ENCODE results near the gene CSF3R. TPM values are rescaled to one million over a fixed set of nuclear protein-coding genes. Genes with fewer than 3 reads are reported as not detected.

Gene CSF3R
- polyA plus RNA-seq, 1 of the 3 experiments (the other 2 are of a cell fraction): not detected

DNA sequence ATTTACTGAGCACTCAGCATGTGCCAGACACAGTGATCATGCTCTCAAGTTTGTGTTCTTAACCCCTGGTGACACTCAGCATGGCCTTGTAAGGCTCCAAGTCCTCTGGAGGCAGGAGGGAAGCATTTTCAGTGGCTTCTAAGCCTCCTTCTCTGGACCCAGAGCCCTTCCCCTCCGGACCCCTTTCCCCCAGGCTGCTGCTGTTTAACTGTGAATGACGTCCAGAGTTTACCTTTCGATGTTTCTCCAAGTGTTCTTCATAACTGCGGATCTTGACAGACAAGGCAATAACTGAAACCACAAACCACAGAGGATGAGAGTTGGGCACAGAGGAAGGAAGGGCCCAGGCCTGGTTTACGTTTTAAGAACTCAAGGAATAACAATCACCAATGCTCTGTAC, 25.0 kb downstream of the CSF3R start:
- POLR2A ChIA-PET: no interaction called here
- H3K9me3 ChIP-seq: no peaks in the 10 kb centered on the region
- no peak overlapping the region for H2AFZ ChIP-seq (ENCODE audit: low read depth)
- H3K36me3 ChIP-seq (replicated peaks in 1 of 2; ENCODE audit: control insufficient read depth in 1 of 2, insufficient read depth in 2 of 2, low read length in 1 of 2): peaks cover 46 to 60% of the 10 kb centered on the region in 2 experiments
- H3K4me1 ChIP-seq (ENCODE audit: control insufficient read depth in 1 of 2, insufficient read depth in 2 of 2, low read depth in 1 of 2, low read length in 1 of 2): no peaks in the 10 kb centered on the region
- CTCF ChIA-PET: no interaction called here
- no peak overlapping the region for H3K9ac ChIP-seq
- H3K27ac ChIP-seq (ENCODE audit: low read depth in 2 of 2, low read length in 1 of 2): no peak overlapping the region
- WGBS (ENCODE audit: low lambda C conversion rate): 93% methylated on average over 5 of the region's 5 CpGs
- H3K79me2 ChIP-seq (ENCODE audit: insufficient read depth): peaks cover under 1% of the 10 kb centered on the region
- H3K4me2 ChIP-seq: no peak overlapping the region
- peaks cover 12% of the 10 kb centered on the region for H3F3A ChIP-seq (replicated peaks; ENCODE audit: insufficient read depth)
- no peak overlapping the region for H3K4me3 ChIP-seq (ENCODE audit: low read depth in 2 of 2, low read length in 1 of 2)
- no peak for DNase-seq
- no peaks in the 10 kb centered on the region for H3K27me3 ChIP-seq (ENCODE audit: insufficient read depth)
- TF ChIP-seq RAD21 (IDR thresholded peaks at IDR 0.05; ENCODE audit: low read length) (no peak), MEF2A (IDR thresholded peaks at IDR 0.05; ENCODE audit: borderline replicate concordance, low read depth) (no peak), GABPA (IDR thresholded peaks at IDR 0.05; ENCODE audit: low read depth) (no peak), EP300 (IDR thresholded peaks at IDR 0.05; ENCODE audit: borderline replicate concordance in 1 of 2, low read depth in 1 of 2, low read length in 1 of 2) (no peak), FOSL2 (IDR thresholded peaks at IDR 0.05; ENCODE audit: borderline replicate concordance, low read depth) (no peak), FOXJ3 (CRISPR knock-in tag; IDR thresholded peaks at IDR 0.05) (no peak), NFIC (IDR thresholded peaks at IDR 0.05; ENCODE audit: borderline replicate concordance) (no peak), RCOR1 (IDR thresholded peaks at IDR 0.05; ENCODE audit: low read length) (no peak), TEAD4 (IDR thresholded peaks at IDR 0.05; ENCODE audit: borderline replicate concordance, insufficient read depth) (no peak), YY1 (IDR thresholded peaks at IDR 0.05; ENCODE audit: low read depth) (no peak)
- TF ChIP-seq, protein P1, sequence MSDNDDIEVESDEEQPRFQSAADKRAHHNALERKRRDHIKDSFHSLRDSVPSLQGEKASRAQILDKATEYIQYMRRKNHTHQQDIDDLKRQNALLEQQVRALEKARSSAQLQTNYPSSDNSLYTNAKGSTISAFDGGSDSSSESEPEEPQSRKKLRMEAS (IDR thresholded peaks at IDR 0.05; ENCODE audit: low read depth): no peak
- no peaks in the 10 kb centered on the region for H3K9me2 ChIP-seq
- H4K20me1 ChIP-seq (ENCODE audit: insufficient read depth): no peaks in the 10 kb centered on the region

DNA sequence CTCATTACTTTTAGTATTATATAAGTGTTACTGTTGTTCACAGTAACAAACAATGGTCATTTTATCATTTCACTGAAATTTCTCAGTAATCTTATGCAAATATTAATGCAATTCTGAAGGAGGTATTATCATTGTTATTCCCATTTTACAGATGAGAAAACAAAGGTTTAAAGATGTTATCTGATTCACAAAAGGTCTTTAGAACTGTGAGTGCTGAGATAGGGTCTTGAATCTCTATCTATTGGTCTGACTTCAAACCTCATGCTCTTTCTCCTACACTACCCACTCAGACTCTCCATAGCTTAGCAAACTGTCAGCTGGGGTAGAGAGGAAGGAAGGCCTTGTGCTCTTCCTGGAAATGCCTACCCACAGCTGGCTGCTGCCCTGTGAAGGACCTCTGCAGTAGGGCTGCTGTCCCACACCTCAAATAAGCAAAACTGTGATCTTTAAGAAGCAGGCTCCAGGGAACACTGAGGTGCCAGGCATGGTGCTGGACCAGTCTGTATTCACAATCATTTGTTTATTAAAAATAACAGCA, 26.3 kb downstream of the CSF3R start:
- H3K9me2 ChIP-seq: no peaks in the 10 kb centered on the region
- ChIA-PET POLR2A (no interaction called here), CTCF (no interaction called here)
- H3K27me3 ChIP-seq (ENCODE audit: insufficient read depth): no peaks in the 10 kb centered on the region
- no peak overlapping the region for H3K4me3 ChIP-seq (ENCODE audit: low read depth in 2 of 2, low read length in 1 of 2)
- no peaks in the 10 kb centered on the region for H3K9me3 ChIP-seq
- no peaks in the 10 kb centered on the region for H3K79me2 ChIP-seq (ENCODE audit: insufficient read depth)
- no peaks in the 10 kb centered on the region for H4K20me1 ChIP-seq (ENCODE audit: insufficient read depth)
- H3K4me1 ChIP-seq (ENCODE audit: control insufficient read depth in 1 of 2, insufficient read depth in 2 of 2, low read depth in 1 of 2, low read length in 1 of 2): no peaks in the 10 kb centered on the region
- peaks cover 44 to 51% of the 10 kb centered on the region in 2 experiments for H3K36me3 ChIP-seq (replicated peaks in 1 of 2; ENCODE audit: control insufficient read depth in 1 of 2, insufficient read depth in 2 of 2, low read length in 1 of 2)
- no peak overlapping the region for H3K4me2 ChIP-seq
- TF ChIP-seq RCOR1 (IDR thresholded peaks at IDR 0.05; ENCODE audit: low read length): no peak
- H3K27ac ChIP-seq (ENCODE audit: low read depth in 2 of 2, low read length in 1 of 2): no peak overlapping the region
- no peak overlapping the region for H3K9ac ChIP-seq
- H3F3A ChIP-seq (replicated peaks; ENCODE audit: insufficient read depth): peaks cover 12% of the 10 kb centered on the region
- no peak for DNase-seq
- no peak overlapping the region for H2AFZ ChIP-seq (ENCODE audit: low read depth)

DNA sequence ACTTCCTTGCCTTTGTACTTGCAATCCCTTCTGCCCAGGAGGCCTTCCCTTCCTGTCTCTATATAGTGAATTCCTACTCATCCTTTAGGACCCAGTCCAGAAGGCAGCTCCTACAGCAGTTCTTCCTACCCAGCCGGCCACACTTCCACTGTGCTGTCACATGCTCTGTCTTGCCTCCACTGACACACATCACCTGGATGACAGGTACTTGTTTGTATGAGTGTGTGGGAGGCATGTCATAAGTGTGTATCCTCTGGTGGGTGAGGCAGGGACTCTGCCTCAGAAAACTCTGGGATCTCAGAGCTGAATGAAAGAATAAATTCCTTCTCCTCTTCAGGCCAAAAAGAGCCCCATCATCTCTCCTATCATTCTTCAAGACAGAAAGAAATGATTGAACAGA, 27.3 kb downstream of the CSF3R start:
- ChIA-PET CTCF (no interaction called here), POLR2A (no interaction called here)
- Histone ChIP-seq H3K27me3 (ENCODE audit: insufficient read depth) (no peaks in the 10 kb centered on the region), H3K36me3 (replicated peaks in 1 of 2; ENCODE audit: control insufficient read depth in 1 of 2, insufficient read depth in 2 of 2, low read length in 1 of 2) (peaks cover 37 to 41% of the 10 kb centered on the region in 2 experiments), H3K79me2 (ENCODE audit: insufficient read depth) (no peaks in the 10 kb centered on the region), H3K4me2 (no peak overlapping the region), H3K4me3 (ENCODE audit: low read depth in 2 of 2, low read length in 1 of 2) (no peak overlapping the region), H3K9ac (no peak overlapping the region), H3K9me3 (no peaks in the 10 kb centered on the region), H3F3A (replicated peaks; ENCODE audit: insufficient read depth) (peaks cover 12% of the 10 kb centered on the region), H2AFZ (ENCODE audit: low read depth) (no peak overlapping the region), H3K4me1 (ENCODE audit: control insufficient read depth in 1 of 2, insufficient read depth in 2 of 2, low read depth in 1 of 2, low read length in 1 of 2) (peaks cover 0 to 5% of the 10 kb centered on the region in 2 experiments; a peak in 1 of 4 replicates), H4K20me1 (ENCODE audit: insufficient read depth) (no peaks in the 10 kb centered on the region), H3K9me2 (no peaks in the 10 kb centered on the region), H3K27ac (ENCODE audit: low read depth in 2 of 2, low read length in 1 of 2) (no peak overlapping the region)
- 87% methylated on average over 1 of the region's 1 CpG for WGBS (ENCODE audit: low lambda C conversion rate)
- no peak for DNase-seq
- TF ChIP-seq CHD2 (IDR thresholded peaks at IDR 0.05; ENCODE audit: low read length, partially characterized antibody): no peak
- no peak for TF ChIP-seq TAF1 (IDR thresholded peaks at IDR 0.05; ENCODE audit: borderline replicate concordance, low read depth, low read length)
- TF ChIP-seq RXRA (IDR thresholded peaks at IDR 0.05; ENCODE audit: borderline replicate concordance, low read depth): no peak
- no peak for TF ChIP-seq EP300 (IDR thresholded peaks at IDR 0.05; ENCODE audit: borderline replicate concordance in 1 of 2, low read depth in 1 of 2, low read length in 1 of 2)
- TF ChIP-seq EZH2phosphoT487 (IDR thresholded peaks at IDR 0.05; ENCODE audit: borderline replicate concordance, low read depth): no peak
- TF ChIP-seq, protein P1 (IDR thresholded peaks at IDR 0.05; ENCODE audit: low read depth): no peak
- TF ChIP-seq FOSL2 (IDR thresholded peaks at IDR 0.05; ENCODE audit: borderline replicate concordance, low read depth): no peak
- no peak for TF ChIP-seq TEAD4 (IDR thresholded peaks at IDR 0.05; ENCODE audit: borderline replicate concordance, insufficient read depth)
- TF ChIP-seq NFIC (IDR thresholded peaks at IDR 0.05; ENCODE audit: borderline replicate concordance): no peak
- TF ChIP-seq, protein P2, sequence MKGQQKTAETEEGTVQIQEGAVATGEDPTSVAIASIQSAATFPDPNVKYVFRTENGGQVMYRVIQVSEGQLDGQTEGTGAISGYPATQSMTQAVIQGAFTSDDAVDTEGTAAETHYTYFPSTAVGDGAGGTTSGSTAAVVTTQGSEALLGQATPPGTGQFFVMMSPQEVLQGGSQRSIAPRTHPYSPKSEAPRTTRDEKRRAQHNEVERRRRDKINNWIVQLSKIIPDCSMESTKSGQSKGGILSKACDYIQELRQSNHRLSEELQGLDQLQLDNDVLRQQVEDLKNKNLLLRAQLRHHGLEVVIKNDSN (IDR thresholded peaks at IDR 0.05; ENCODE audit: borderline replicate concordance, low read depth): no peak
- TF ChIP-seq, protein P3, sequence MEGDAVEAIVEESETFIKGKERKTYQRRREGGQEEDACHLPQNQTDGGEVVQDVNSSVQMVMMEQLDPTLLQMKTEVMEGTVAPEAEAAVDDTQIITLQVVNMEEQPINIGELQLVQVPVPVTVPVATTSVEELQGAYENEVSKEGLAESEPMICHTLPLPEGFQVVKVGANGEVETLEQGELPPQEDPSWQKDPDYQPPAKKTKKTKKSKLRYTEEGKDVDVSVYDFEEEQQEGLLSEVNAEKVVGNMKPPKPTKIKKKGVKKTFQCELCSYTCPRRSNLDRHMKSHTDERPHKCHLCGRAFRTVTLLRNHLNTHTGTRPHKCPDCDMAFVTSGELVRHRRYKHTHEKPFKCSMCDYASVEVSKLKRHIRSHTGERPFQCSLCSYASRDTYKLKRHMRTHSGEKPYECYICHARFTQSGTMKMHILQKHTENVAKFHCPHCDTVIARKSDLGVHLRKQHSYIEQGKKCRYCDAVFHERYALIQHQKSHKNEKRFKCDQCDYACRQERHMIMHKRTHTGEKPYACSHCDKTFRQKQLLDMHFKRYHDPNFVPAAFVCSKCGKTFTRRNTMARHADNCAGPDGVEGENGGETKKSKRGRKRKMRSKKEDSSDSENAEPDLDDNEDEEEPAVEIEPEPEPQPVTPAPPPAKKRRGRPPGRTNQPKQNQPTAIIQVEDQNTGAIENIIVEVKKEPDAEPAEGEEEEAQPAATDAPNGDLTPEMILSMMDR (IDR thresholded peaks at IDR 0.05): no peak
- TF ChIP-seq GABPA (IDR thresholded peaks at IDR 0.05; ENCODE audit: low read depth): no peak
- TF ChIP-seq FOXJ3 (CRISPR knock-in tag; IDR thresholded peaks at IDR 0.05): no peak
- no peak for TF ChIP-seq NRF1 (IDR thresholded peaks at IDR 0.05; ENCODE audit: low read depth, low read length)
